GM23248 (cell line): ENCODE data around the gene ITPKB.

Experiments used
- EZH2 ChIP-seq: fragments of 200-600 bp; sonication (generic); IDR thresholded peaks from 2 replicates; pipeline ENCODE4 v1.6.1; 2018; ENCODE audit warnings: antibody characterized with exemption, mild to moderate bottlenecking; ENCODE audit not compliant: insufficient read depth, poor library complexity, severe bottlenecking
- EZH2phosphoT487 ChIP-seq: fragments of 200-600 bp; sonication (generic); IDR thresholded peaks from 2 replicates; pipeline ENCODE4 v1.6.1; 2018; ENCODE audit warnings: antibody characterized with exemption, moderate library complexity, mild to moderate bottlenecking, low read depth; ENCODE audit not compliant: insufficient read depth

DNA sequence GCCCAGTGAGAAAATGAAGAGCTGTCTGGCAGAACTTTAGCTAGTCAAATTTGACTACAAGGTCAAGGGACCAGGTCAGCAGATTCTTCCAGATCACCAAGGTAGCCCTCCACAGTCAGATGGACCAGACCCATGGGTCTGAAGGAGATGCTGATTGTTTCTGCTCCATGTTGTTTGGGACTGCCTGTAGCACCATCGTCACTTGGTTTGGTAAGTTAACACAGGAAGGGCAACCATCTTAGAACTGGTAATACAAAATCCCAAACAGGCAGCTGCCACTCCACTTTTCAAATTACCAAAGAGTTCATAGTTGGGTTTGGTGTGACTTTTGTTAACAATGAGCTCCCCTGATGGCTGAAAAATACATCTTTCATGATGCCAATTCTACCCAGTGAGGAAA is 9.0 kb downstream of the ITPKB start:
- TF ChIP-seq EZH2: no peak
- no peak for TF ChIP-seq EZH2phosphoT487
